HG02884 (cell line): ENCODE data around the gene SLC25A21.

ENCODE experiments used
- ATAC-seq: cut with Tn5 transposase; IDR thresholded peaks from one replicate; pipeline ENCODE4 v1.9.1; 2021; ENCODE audit warnings: mild to moderate bottlenecking, moderate library complexity; ENCODE audit not compliant: unreplicated experiment

The SLC25A21 gene

GRCh38 chr14:36785511-36785910 is 386.9 kb downstream of the SLC25A21 start:
- no peak for ATAC-seq

- ATAC-seq, result no peak
Observed at GRCh38 chr14:36784541-36784940, 387.9 kb downstream of the SLC25A21 start.

GRCh38 chr14:36781897-36782296 is 390.5 kb downstream of the SLC25A21 start:
- no peak for ATAC-seq

- no peak for ATAC-seq
Observed at GRCh38 chr14:36773558-36773957, 398.8 kb downstream of the SLC25A21 start.

GRCh38 chr14:36773136-36773540 is 399.3 kb downstream of the SLC25A21 start:
- ATAC-seq, result no peak

GRCh38 chr14:36771028-36771640 is 401.3 kb downstream of the SLC25A21 start:
- ATAC-seq, result no peak

GRCh38 chr14:36768638-36769337 is 403.6 kb downstream of the SLC25A21 start:
- ATAC-seq, result no peak

- ATAC-seq, result no peak
Observed at GRCh38 chr14:36767603-36768281, 404.7 kb downstream of the SLC25A21 start.

GRCh38 chr14:36766974-36767373 is 405.4 kb downstream of the SLC25A21 start:
- ATAC-seq, result no peak

GRCh38 chr14:36757734-36758601 is 414.4 kb downstream of the SLC25A21 start:
- ATAC-seq, result no peak

- no peak for ATAC-seq
Observed at GRCh38 chr14:36756226-36756625, 416.2 kb downstream of the SLC25A21 start.

- ATAC-seq, result no peak
Observed at GRCh38 chr14:36755756-36756155, 416.6 kb downstream of the SLC25A21 start.

- no peak for ATAC-seq
Observed at GRCh38 chr14:36751920-36752319, 420.5 kb downstream of the SLC25A21 start.

- ATAC-seq, result no peak
Observed at GRCh38 chr14:36751106-36751505, 421.3 kb downstream of the SLC25A21 start.

GRCh38 chr14:36750244-36750643 is 422.2 kb downstream of the SLC25A21 start:
- no peak for ATAC-seq

GRCh38 chr14:36748610-36749213 is 423.7 kb downstream of the SLC25A21 start:
- ATAC-seq, result no peak

- ATAC-seq, result no peak
Observed at GRCh38 chr14:36747411-36748184, 424.8 kb downstream of the SLC25A21 start.

GRCh38 chr14:36746872-36747271 is 425.5 kb downstream of the SLC25A21 start:
- no peak for ATAC-seq

- no peak for ATAC-seq
Observed at GRCh38 chr14:36741858-36742257, 430.5 kb downstream of the SLC25A21 start.

- ATAC-seq, result no peak
Observed at GRCh38 chr14:36738269-36738668, 434.1 kb downstream of the SLC25A21 start.
